Measurements from ENCODE around the gene BACE1-AS.

GRCh38 chr11:117333917-117334316 is 42.8 kb downstream of the BACE1-AS start:
- TF ChIP-seq CTCF (IDR thresholded peaks at IDR 0.05; ENCODE audit: low read length) (no peak), EZH2 (optimal IDR thresholded peaks at IDR 0.05; ENCODE audit: low read depth, low read length) (no peak)

Data from MM.1S (cell line).